CD4-positive, alpha-beta T cell (primary cell): ENCODE measurements around the gene COQ2. TPM values are rescaled to one million over a fixed set of nuclear protein-coding genes. Genes with fewer than 3 reads are reported as not detected.
A peak's percentile ranks its signal among the peaks of the same experiment; 100 is the strongest.

ENCODE experiments used
- ATAC-seq: fragments of 200-7000 bp; cut with Tn5 transposase; one replicate; pipeline ENCODE4 v1.10.0; 2022; ENCODE audit warnings: mild to moderate bottlenecking; ENCODE audit not compliant: poor library complexity
- CTCF ChIA-PET: fragments of 350-600 bp; sonication (Branson Sonifier 250); formaldehyde crosslinking; loops from one replicate; lab custom pipeline; 2021; ENCODE audit warnings: antibody characterized with exemption, inconsistent platforms; lab: Charles Lee
- POLR2A ChIA-PET: fragments of 350-600 bp; sonication (Branson Sonifier 250); formaldehyde crosslinking; loops from one replicate; lab custom pipeline; 2021; ENCODE audit warnings: antibody characterized with exemption, inconsistent platforms; lab: Charles Lee
- DNase-seq, 14 experiments: peaks; one replicate each; pipeline ENCODE4 v3.0.0-alpha.2; 2013 to 2020; ENCODE audit warnings: mixed read lengths in 2 of 14
- H3K27ac ChIP-seq, 2 donors: one replicate each; pipeline versions ENCODE4 v1.5.1 to v1.7.0; 2013; ENCODE audit warnings: low read length in 2 of 2, low read depth in 1 of 2, mild to moderate bottlenecking in 1 of 2
- H3K27me3 ChIP-seq, 2 experiments: 1 replicate in 1 of 2; 2 replicates in 1 of 2; pipeline versions ENCODE4 v1.6.1 to v1.7.0; 2013; ENCODE audit warnings: low read length in 2 of 2, control low read depth in 1 of 2, mild to moderate bottlenecking in 1 of 2, moderate library complexity in 1 of 2; ENCODE audit not compliant: insufficient read depth in 2 of 2, control insufficient read depth in 1 of 2
- H3K36me3 ChIP-seq: one replicate; pipeline ENCODE4 v1.6.1; 2013; ENCODE audit warnings: low read length, control low read depth; ENCODE audit not compliant: insufficient read depth
- H3K4me1 ChIP-seq: one replicate; pipeline ENCODE4 v1.6.1; 2013; ENCODE audit warnings: low read length, control low read depth; ENCODE audit not compliant: insufficient read depth
- H3K4me3 ChIP-seq: one replicate; pipeline ENCODE4 v1.5.1; 2013; ENCODE audit warnings: mild to moderate bottlenecking, low read length, moderate library complexity
- H3K9me3 ChIP-seq, 2 experiments: 1 replicate in 1 of 2; 2 replicates in 1 of 2; pipeline versions ENCODE4 v1.6.1 to v1.7.0; 2013; ENCODE audit warnings: low read length in 2 of 2, mild to moderate bottlenecking in 2 of 2, control low read depth in 1 of 2, moderate library complexity in 1 of 2; ENCODE audit not compliant: control insufficient read depth in 1 of 2, insufficient read depth in 1 of 2
- H3K27ac Mint-ChIP-seq: one replicate; pipeline ENCODE4 v1.8.0; 2020; ENCODE audit warnings: mixed read lengths
- H3K27me3 Mint-ChIP-seq: one replicate; pipeline ENCODE4 v1.8.0; 2021; ENCODE audit warnings: mixed read lengths
- H3K36me3 Mint-ChIP-seq: one replicate; pipeline ENCODE4 v1.8.0; 2021; ENCODE audit warnings: low read depth, mixed read lengths
- H3K4me1 Mint-ChIP-seq: one replicate; pipeline ENCODE4 v1.8.0; 2021; ENCODE audit warnings: low read depth, mixed read lengths
- H3K4me3 Mint-ChIP-seq: one replicate; pipeline ENCODE4 v1.8.0; 2020; ENCODE audit warnings: mild to moderate bottlenecking, mixed read lengths
- H3K9me3 Mint-ChIP-seq: one replicate; pipeline ENCODE4 v1.8.0; 2020; ENCODE audit warnings: mixed read lengths
- CTCF ChIP-seq: fragments of 200-600 bp; IDR thresholded peaks from one replicate; pipeline ENCODE4 v1.8.0; 2022; ENCODE audit warnings: antibody characterized with exemption, mild to moderate bottlenecking
- intact Hi-C, 2 experiments: fragments of 100-400 bp; cut with DNase I in 1 of 2; cut with micrococcal nuclease in 1 of 2; formaldehyde crosslinking; loops; one replicate each; pipeline versions ENCODE4 v1.15.1 to v1.9.0; 2023 to 2025; cut with DNase I, micrococcal nuclease
- total RNA-seq, 174 experiments: library from RNA in 2 of 174; stranded (reverse) in 2 of 174; gene quantifications; one replicate each; pipeline ENCODE4 v1.2.3 and lab custom pipeline; 2021 to 2026

COQ2 gene
- total RNA-seq, 2 experiments from 2014 or later, result 9.2 to 10.1 TPM

- Histone ChIP-seq H3K9me3 (no peaks in the 10 kb centered on the region), H3K27ac (no peak overlapping the region), H3K4me1 (peaks cover 13% of the 10 kb centered on the region), H3K36me3 (no peaks in the 10 kb centered on the region), H3K27me3 (no peaks in the 10 kb centered on the region), H3K4me3 (no peak overlapping the region)
- CTCF ChIA-PET, result interaction anchor here (1.0 to 3.5 kb wide), 6 partner anchors 10 to 216 kb away, joined by 3 to 18 read pairs (median 6); partner anchors contain the start of gene COPS4
- Mint-ChIP-seq H3K4me1 (peaks cover 30% of the 10 kb centered on the region), H3K36me3 (no peaks in the 10 kb centered on the region), H3K9me3 (no peaks in the 10 kb centered on the region), H3K4me3 (no peak overlapping the region), H3K27me3 (no peaks in the 10 kb centered on the region), H3K27ac (peak overlapping the region; percentile 15)
- TF ChIP-seq CTCF, result no peak
- intact Hi-C loops, result loop anchor here in 1 of 2 experiments (5.0 kb wide), 1 partner anchor 34 kb away; no protein-coding TSS in a partner anchor
- no peak for DNase-seq
- POLR2A ChIA-PET, result interaction anchor here (0.9 to 4.2 kb wide), 15 partner anchors 10 to 216 kb away, joined by 3 to 37 read pairs (median 4); partner anchors contain the start of genes COPS4, COQ2 and PLAC8
- ATAC-seq, result no peak
Measured at GRCh38 chr4:83250687-83251446, 33.7 kb downstream of the COQ2 start.

- peaks cover 29% of the 10 kb centered on the region for H3K4me1 Mint-ChIP-seq
- no peak overlapping the region for H3K4me3 Mint-ChIP-seq
- Histone ChIP-seq H3K27me3 (no peaks in the 10 kb centered on the region), H3K9me3 (no peaks in the 10 kb centered on the region), H3K4me3 (no peak overlapping the region), H3K4me1 (peaks cover 13% of the 10 kb centered on the region), H3K27ac (no peak overlapping the region), H3K36me3 (no peaks in the 10 kb centered on the region)
- no peak for TF ChIP-seq CTCF
- ChIA-PET POLR2A (no interaction called here), CTCF (interaction anchor here (1.1 kb wide), 1 partner anchor 165 kb away, joined by 3 read pairs; no protein-coding TSS in a partner anchor)
- intact Hi-C loops, result no loop called here
- no peaks in the 10 kb centered on the region for H3K27me3 Mint-ChIP-seq
- H3K27ac Mint-ChIP-seq, result no peak overlapping the region
- no peaks in the 10 kb centered on the region for H3K9me3 Mint-ChIP-seq
- no peak for DNase-seq
- ATAC-seq, result no peak
- no peaks in the 10 kb centered on the region for H3K36me3 Mint-ChIP-seq
Measured at GRCh38 chr4:83248486-83248885, 36.1 kb downstream of the COQ2 start.

- H3K4me1 Mint-ChIP-seq, result peaks cover 21% of the 10 kb centered on the region
- no peak overlapping the region for H3K4me3 ChIP-seq
- H3K4me1 ChIP-seq, result peaks cover 9% of the 10 kb centered on the region
- ATAC-seq (no peak), DNase-seq (no peak)
- H3K9me3 Mint-ChIP-seq, result no peaks in the 10 kb centered on the region
- no peaks in the 10 kb centered on the region for H3K9me3 ChIP-seq
- POLR2A ChIA-PET, result no interaction called here
- no peak overlapping the region for H3K27ac ChIP-seq
- intact Hi-C loops, result no loop called here
- H3K27me3 Mint-ChIP-seq, result no peaks in the 10 kb centered on the region
- H3K4me3 Mint-ChIP-seq, result no peak overlapping the region
- no peaks in the 10 kb centered on the region for H3K36me3 Mint-ChIP-seq
- TF ChIP-seq CTCF, result no peak
- no peak overlapping the region for H3K27ac Mint-ChIP-seq
- H3K36me3 ChIP-seq, result no peaks in the 10 kb centered on the region
- H3K27me3 ChIP-seq, result no peaks in the 10 kb centered on the region
- CTCF ChIA-PET, result interaction anchor here (1.1 kb wide), 1 partner anchor 164 kb away, joined by 3 read pairs; no protein-coding TSS in a partner anchor
Measured at GRCh38 chr4:83247415-83248357, 36.9 kb downstream of the COQ2 start.
